Activated T-cell treated with anti-CD3 and anti-CD28 coated beads for 1 hour (primary cell): ENCODE measurements around the gene PTOV1.
A peak's percentile ranks its signal among the peaks of the same experiment; 100 is the strongest.

Experiments
- DNase-seq: peaks from one replicate; pipeline ENCODE4 v3.0.0-alpha.2; 2020; ENCODE audit warnings: low read depth

PTOV1 gene

GRCh38 chr19:49859682-49860335, 8.8 kb downstream of the PTOV1 start:
- DNase-seq: no peak

GRCh38 chr19:49860336-49861102, 9.6 kb downstream of the PTOV1 start:
- no peak for DNase-seq

GRCh38 chr19:49861107-49861506, 10.1 kb downstream of the PTOV1 start:
- no peak for DNase-seq

GRCh38 chr19:49861541-49862378, 10.8 kb downstream of the PTOV1 start:
- DNase-seq: no peak

GRCh38 chr19:49862391-49863253, 11.7 kb downstream of the PTOV1 start:
- DNase-seq: no peak

- no peak for DNase-seq
These were observed 12.4 kb downstream of the PTOV1 start for GRCh38 chr19:49863254-49863934.

- no peak for DNase-seq
These were observed 13.0 kb downstream of the PTOV1 start for GRCh38 chr19:49863935-49864320.

- DNase-seq: no peak
These were observed 13.9 kb downstream of the PTOV1 start for GRCh38 chr19:49864890-49865289.

- peak; percentile 86 for DNase-seq
These were observed 16.2 kb downstream of the PTOV1 start, which contains the start of gene PNKP for GRCh38 chr19:49866933-49867782. Gene PNKP (minus strand): TSS chr19:49867576. CDS start chr19:49867204, 372 bp downstream.

- no peak for DNase-seq
These were observed 18.1 kb downstream of the PTOV1 start for GRCh38 chr19:49869009-49869483.

- DNase-seq: peak; percentile 81
These were observed 18.7 kb downstream of the PTOV1 start for GRCh38 chr19:49869484-49870308.

GRCh38 chr19:49870309-49870901, 19.4 kb downstream of the PTOV1 start:
- no peak for DNase-seq

GRCh38 chr19:49871349-49871985, 20.5 kb downstream of the PTOV1 start:
- no peak for DNase-seq

GRCh38 chr19:49872245-49873128, 21.5 kb downstream of the PTOV1 start:
- DNase-seq: no peak

GRCh38 chr19:49873129-49873521, 22.2 kb downstream of the PTOV1 start:
- DNase-seq: no peak

- no peak for DNase-seq
These were observed 22.9 kb downstream of the PTOV1 start for GRCh38 chr19:49873834-49874233.

GRCh38 chr19:49874503-49875157, 23.7 kb downstream of the PTOV1 start:
- no peak for DNase-seq
